Aorta (tissue), 5 donors: ENCODE data around the gene PARG. TPM values are rescaled to one million over a fixed set of nuclear protein-coding genes. Genes with fewer than 3 reads are reported as not detected.
"Not testable (repeated sequence)": the region's sequence is repeated elsewhere in the genome, so short reads cannot be mapped to it uniquely, and the experiment has no call there.

Experiments
- ATAC-seq: fragments of 200-7000 bp; cut with Tn5 transposase; one replicate; pipeline ENCODE4 v1.9.1; 2022; ENCODE audit warnings: moderate library complexity; ENCODE audit not compliant: low FRiP score
- DNase-seq, 2 donors: peaks; one replicate each; pipeline ENCODE4 v3.0.0-alpha.2; 2020
- H3K27ac ChIP-seq, 2 donors: one replicate each; pipeline ENCODE4 v1.5.1; 2013; ENCODE audit warnings: low read length in 2 of 2, mild to moderate bottlenecking in 2 of 2, moderate library complexity in 2 of 2, control low read depth in 1 of 2, inconsistent platforms in 1 of 2, low read depth in 1 of 2
- H3K27me3 ChIP-seq, 2 donors: one replicate each; pipeline ENCODE4 v1.6.1; 2013; ENCODE audit warnings: control low read depth in 1 of 2, low read length in 1 of 2, mild to moderate bottlenecking in 1 of 2, moderate library complexity in 1 of 2; ENCODE audit not compliant: insufficient read depth in 2 of 2, control insufficient read depth in 1 of 2
- H3K36me3 ChIP-seq, 2 donors: one replicate each; pipeline ENCODE4 v1.6.1; 2013; ENCODE audit warnings: control low read depth in 1 of 2, low read length in 1 of 2, mild to moderate bottlenecking in 1 of 2; ENCODE audit not compliant: insufficient read depth in 2 of 2, control insufficient read depth in 1 of 2
- H3K4me1 ChIP-seq, 2 donors: one replicate each; pipeline ENCODE4 v1.6.1; 2013; ENCODE audit warnings: low read length in 2 of 2, control low read depth in 1 of 2, mild to moderate bottlenecking in 1 of 2, moderate library complexity in 1 of 2; ENCODE audit not compliant: insufficient read depth in 2 of 2, control insufficient read depth in 1 of 2
- H3K4me3 ChIP-seq, 2 donors: one replicate each; pipeline ENCODE4 v1.5.1; 2013; ENCODE audit warnings: low read length in 2 of 2, control low read depth in 1 of 2, mild to moderate bottlenecking in 1 of 2
- H3K9me3 ChIP-seq: one replicate; pipeline ENCODE4 v1.6.1; 2013; ENCODE audit warnings: mild to moderate bottlenecking, low read length; ENCODE audit not compliant: control insufficient read depth
- WGBS, 2 donors: extraction: QIAGEN DNeasy Blood & Tissue Kit; methylation state at CpG; one replicate each; pipeline ENCODE4 v1.1.7; 2013; 5-methylcytosine and 5-hydroxymethylcytosine counted together
- intact Hi-C, 2 donors: fragments of 100-400 bp; cut with DNase I; formaldehyde crosslinking; loops; one replicate each; pipeline versions ENCODE4 v1.14.2 to v1.15.0; 2022
- polyA plus RNA-seq, 2 donors: library from polyadenylated mRNA; stranded (reverse); fragments of 200-250 nt; gene quantifications; one replicate each; pipeline ENCODE4 v1.2.3, GENCODE V29; 2013
- total RNA-seq, 2 donors: library from RNA; stranded (reverse); fragmentation: NEBNext Ultra II Directional; extraction: Animal tissue kit (Norgen Biotek cat#: 25700); gene quantifications; one replicate each; pipeline ENCODE4 v1.2.1, GENCODE V29; 2021
- donor health status: healthy with polysubstance abuse.
- donor health status: Bipolar disorder and iron deficiency.
- donor health status: DM: no; HTN: no; CAD: no.
- donor health status: DM: no; HTN: no; CAD: no.
- donor health status: DM: yes; HTN: yes; CAD: no.

PARG gene
- total and polyA plus RNA-seq, 4 donors = 6.9 to 32.0 (median 16.5) TPM

- H3K9me3 ChIP-seq, intact Hi-C loops, H3K4me1 ChIP-seq, ATAC-seq, DNase-seq, H3K4me3 ChIP-seq, H3K36me3 ChIP-seq, H3K27ac ChIP-seq, H3K27me3 ChIP-seq: not testable (repeated sequence)
- WGBS, 2 donors = 70 to 90% methylated on average over 1 of the region's 3 CpGs
Observed at GRCh38 chr10:49883852-49884251, 58.0 kb downstream of the PARG start.

GRCh38 chr10:49882327-49882726 lies 59.5 kb downstream of the PARG start:
- WGBS, 2 donors = 68 to 86% methylated on average over 1 to 3 of the region's 3 CpGs
- H3K4me3 ChIP-seq, H3K9me3 ChIP-seq, H3K4me1 ChIP-seq, DNase-seq, intact Hi-C loops, H3K36me3 ChIP-seq, H3K27ac ChIP-seq, ATAC-seq, H3K27me3 ChIP-seq: not testable (repeated sequence)

- H3K4me3 ChIP-seq, H3K4me1 ChIP-seq, H3K27me3 ChIP-seq, ATAC-seq, DNase-seq, H3K36me3 ChIP-seq, intact Hi-C loops, H3K9me3 ChIP-seq, H3K27ac ChIP-seq: not testable (repeated sequence)
- no CpG with 5 or more reads among the region's 3 CpGs for WGBS, 2 donors
Observed at GRCh38 chr10:49872740-49873139, 69.1 kb downstream of the PARG start.

- H3K4me3 ChIP-seq, H3K27me3 ChIP-seq, ATAC-seq, intact Hi-C loops, DNase-seq, H3K4me1 ChIP-seq, H3K27ac ChIP-seq, H3K36me3 ChIP-seq, H3K9me3 ChIP-seq: not testable (repeated sequence)
- WGBS, 2 donors = no CpG with 5 or more reads among the region's 3 CpGs
Observed at GRCh38 chr10:49871462-49871861, 70.4 kb downstream of the PARG start.

- WGBS, 2 donors = 85 to 88% methylated on average over 5 of the region's 5 CpGs
- ATAC-seq, H3K4me3 ChIP-seq, H3K36me3 ChIP-seq, H3K27me3 ChIP-seq, H3K4me1 ChIP-seq, H3K9me3 ChIP-seq, intact Hi-C loops, DNase-seq, H3K27ac ChIP-seq: not testable (repeated sequence)
Observed at GRCh38 chr10:49859933-49860332, 81.9 kb downstream of the PARG start.

- DNase-seq, H3K4me3 ChIP-seq, H3K9me3 ChIP-seq, H3K27me3 ChIP-seq, ATAC-seq, H3K36me3 ChIP-seq, H3K4me1 ChIP-seq, intact Hi-C loops, H3K27ac ChIP-seq: not testable (repeated sequence)
- 97 to 99% methylated on average over 1 of the region's 1 CpG for WGBS, 2 donors
Observed at GRCh38 chr10:49858697-49859382, 83.0 kb downstream of the PARG start.

- H3K27me3 ChIP-seq, ATAC-seq: not testable (repeated sequence)
- 79 to 84% methylated on average over 4 of the region's 4 CpGs for WGBS, 2 donors
Observed at GRCh38 chr10:49849520-49849919, 92.3 kb downstream of the PARG start.

GRCh38 chr10:49844775-49845595 lies 96.8 kb downstream of the PARG start:
- no peaks in the 10 kb centered on the region for H3K9me3 ChIP-seq
- H3K4me1 ChIP-seq = no peaks in the 10 kb centered on the region
- ATAC-seq = no peak
- no peak for DNase-seq
- no peak overlapping the region for H3K27ac ChIP-seq
- intact Hi-C loops = no loop called here
- H3K4me3 ChIP-seq = no peak overlapping the region
- 86 to 89% methylated on average over 7 of the region's 7 CpGs for WGBS, 2 donors
- H3K27me3 ChIP-seq = no peaks in the 10 kb centered on the region
- H3K36me3 ChIP-seq = no peaks in the 10 kb centered on the region

More at GRCh38 chr10:49849520-49849919, 92.3 kb downstream of the PARG start:
- DNase-seq, H3K4me3 ChIP-seq, H3K4me1 ChIP-seq, intact Hi-C loops, H3K9me3 ChIP-seq, H3K27ac ChIP-seq, H3K36me3 ChIP-seq: not testable (repeated sequence)

GRCh38 chr10:49842333-49842628 lies 99.5 kb downstream of the PARG start:
- H3K27ac ChIP-seq, intact Hi-C loops, H3K4me3 ChIP-seq, H3K4me1 ChIP-seq, H3K36me3 ChIP-seq, ATAC-seq, H3K27me3 ChIP-seq, H3K9me3 ChIP-seq, DNase-seq: not testable (repeated sequence)
